MM.1S (cell line): ENCODE data around the gene ATP2A3.

Experiments used
- DNase-seq: peaks from one replicate; pipeline ENCODE4 v3.0.0-alpha.2; 2015
- H2AFZ ChIP-seq: fragments of 300-600 bp; sonication (generic); 2 replicates; pipeline ENCODE4 v1.6.0; 2016; ENCODE audit warnings: antibody characterized with exemption, low read length
- H3F3A ChIP-seq: fragments of 300-600 bp; sonication (generic); 2 replicates; pipeline ENCODE4 v1.6.1; 2016; ENCODE audit warnings: mild to moderate bottlenecking, antibody characterized with exemption, low read length, moderate library complexity, mixed read lengths; ENCODE audit not compliant: insufficient read depth
- H3K27ac ChIP-seq: fragments of 300-600 bp; sonication (generic); 2 replicates; pipeline ENCODE4 v1.5.1; 2016; ENCODE audit warnings: mild to moderate bottlenecking, low read length
- H3K27me3 ChIP-seq: fragments of 300-600 bp; sonication (generic); replicated peaks from 2 replicates; pipeline ENCODE4 v1.6.0; 2016; ENCODE audit warnings: low read length; ENCODE audit not compliant: insufficient read depth
- H3K36me3 ChIP-seq: fragments of 300-600 bp; sonication (generic); replicated peaks from 2 replicates; pipeline ENCODE4 v1.6.1; 2016; ENCODE audit warnings: mild to moderate bottlenecking, low read length, mixed read lengths; ENCODE audit not compliant: insufficient read depth
- H3K4me1 ChIP-seq: fragments of 300-600 bp; sonication (generic); 2 replicates; pipeline ENCODE4 v1.6.1; 2016; ENCODE audit warnings: low read length, mixed read lengths
- H3K4me2 ChIP-seq: fragments of 300-600 bp; sonication (generic); 2 replicates; pipeline ENCODE4 v1.6.0; 2016; ENCODE audit warnings: low read depth, low read length
- H3K4me3 ChIP-seq: fragments of 300-600 bp; sonication (generic); 2 replicates; pipeline ENCODE4 v1.5.1; 2016; ENCODE audit warnings: low read length, mixed read lengths
- H3K79me2 ChIP-seq: fragments of 300-600 bp; sonication (generic); 2 replicates; pipeline ENCODE4 v1.6.1; 2016; ENCODE audit warnings: mixed run types, low read length, mixed read lengths
- H3K9ac ChIP-seq: fragments of 300-600 bp; sonication (generic); 2 replicates; pipeline ENCODE4 v1.6.1; 2016; ENCODE audit warnings: low read length, mixed read lengths
- H3K9me2 ChIP-seq: fragments of 300-600 bp; sonication (generic); replicated peaks from 2 replicates; pipeline ENCODE4 v1.6.1; 2016; ENCODE audit warnings: mild to moderate bottlenecking, low read length, mixed read lengths; ENCODE audit not compliant: insufficient read depth
- H3K9me3 ChIP-seq: fragments of 300-600 bp; sonication (generic); replicated peaks from 2 replicates; pipeline ENCODE4 v1.6.1; 2016; ENCODE audit warnings: mild to moderate bottlenecking, low read length, mixed read lengths; ENCODE audit not compliant: insufficient read depth
- H4K20me1 ChIP-seq: fragments of 300-600 bp; sonication (generic); 2 replicates; pipeline ENCODE4 v1.6.1; 2016; ENCODE audit warnings: mild to moderate bottlenecking, low read length, moderate library complexity, mixed read lengths; ENCODE audit not compliant: insufficient read depth
- CTCF ChIP-seq: fragments of 300-600 bp; sonication (generic); IDR thresholded peaks from 2 replicates; pipeline ENCODE4 v1.5.1; 2016; ENCODE audit warnings: antibody characterized with exemption, low read length, mixed read lengths
- EZH2 ChIP-seq: fragments of 300-600 bp; sonication (generic); optimal IDR thresholded peaks from 2 replicates; pipeline ENCODE3; 2017; ENCODE audit warnings: low read depth, mild to moderate bottlenecking, antibody characterized with exemption, low read length, mixed read lengths
- EZH2phosphoT487 ChIP-seq: fragments of 300-600 bp; sonication (generic); IDR thresholded peaks from 2 replicates; pipeline ENCODE4 v1.6.1; 2018; ENCODE audit warnings: antibody characterized with exemption, low read length

ATP2A3 gene

DNA sequence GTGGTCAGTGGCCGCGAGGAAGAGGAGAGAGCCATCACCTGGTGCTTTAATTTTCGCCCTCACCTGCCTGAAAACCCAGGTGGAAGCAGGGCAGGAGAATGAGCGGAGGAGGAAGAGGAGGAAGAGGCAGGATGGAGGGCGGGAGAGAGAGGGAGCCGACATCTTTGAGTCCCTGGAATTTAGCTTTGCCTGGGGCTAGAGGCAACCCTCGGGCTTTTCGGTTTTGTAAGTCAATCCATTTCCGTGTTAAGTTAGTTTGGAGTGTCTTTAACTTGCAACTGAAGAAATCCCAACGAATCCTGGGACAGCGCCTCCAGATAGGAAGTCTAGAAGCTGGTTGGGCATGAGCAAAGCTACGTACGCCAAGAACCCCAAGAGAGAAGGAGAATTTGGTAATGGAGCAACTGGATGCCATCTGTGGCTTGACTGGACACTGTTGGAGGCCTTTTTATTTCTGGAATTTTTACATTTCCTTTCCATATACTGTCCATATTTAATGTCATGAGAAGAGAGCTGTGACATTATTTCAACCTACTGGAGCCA lies 36.9 kb upstream of the ATP2A3 start:
- H3F3A ChIP-seq = no peaks in the 10 kb centered on the region
- H3K9me2 ChIP-seq = no peaks in the 10 kb centered on the region
- TF ChIP-seq EZH2phosphoT487 (no peak), EZH2 (no peak), CTCF (no peak)
- H3K9ac ChIP-seq = no peak overlapping the region
- no peak overlapping the region for H2AFZ ChIP-seq
- H3K9me3 ChIP-seq = no peaks in the 10 kb centered on the region
- no peaks in the 10 kb centered on the region for H3K27me3 ChIP-seq
- no peaks in the 10 kb centered on the region for H3K4me1 ChIP-seq
- no peak overlapping the region for H3K27ac ChIP-seq
- no peaks in the 10 kb centered on the region for H3K36me3 ChIP-seq
- H3K79me2 ChIP-seq = no peaks in the 10 kb centered on the region
- H4K20me1 ChIP-seq = no peaks in the 10 kb centered on the region
- H3K4me3 ChIP-seq = no peak overlapping the region
- H3K4me2 ChIP-seq = no peak overlapping the region
- DNase-seq = no peak

DNA sequence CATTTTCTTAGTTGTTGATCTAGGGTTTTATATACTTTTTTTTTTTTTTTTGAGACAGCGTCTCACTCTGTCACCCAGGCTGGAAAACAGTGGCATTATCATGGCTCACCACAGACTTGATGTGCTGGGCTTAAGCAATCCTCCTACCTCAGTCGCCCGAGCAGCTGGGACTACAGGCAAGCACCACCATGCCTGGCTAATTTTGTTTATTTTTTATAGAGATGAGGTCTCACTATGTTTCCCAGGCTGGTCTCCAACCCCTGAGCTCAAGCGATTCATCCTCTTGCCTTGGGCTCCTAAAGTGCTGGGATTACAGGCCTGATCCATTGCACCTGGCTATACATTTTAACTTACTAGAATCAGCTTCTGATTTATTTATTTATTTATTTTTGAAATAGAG lies 34.2 kb upstream of the ATP2A3 start:
- Histone ChIP-seq H3K27me3 (no peaks in the 10 kb centered on the region), H4K20me1 (no peaks in the 10 kb centered on the region), H3F3A (no peaks in the 10 kb centered on the region), H3K27ac (no peak overlapping the region), H2AFZ (no peak overlapping the region), H3K4me1 (no peaks in the 10 kb centered on the region), H3K79me2 (no peaks in the 10 kb centered on the region), H3K4me2 (no peak overlapping the region), H3K9me3 (no peaks in the 10 kb centered on the region), H3K9ac (no peak overlapping the region), H3K9me2 (no peaks in the 10 kb centered on the region), H3K36me3 (no peaks in the 10 kb centered on the region), H3K4me3 (no peak overlapping the region)
- TF ChIP-seq EZH2 = no peak
- no peak for TF ChIP-seq EZH2phosphoT487
- no peak for TF ChIP-seq CTCF
- DNase-seq = no peak

GRCh38 chr17:3995067-3995466 lies 30.8 kb upstream of the ATP2A3 start:
- Histone ChIP-seq H3K27ac (no peak overlapping the region), H3K9ac (no peak overlapping the region), H3K9me2 (no peaks in the 10 kb centered on the region), H3K4me2 (no peak overlapping the region), H3F3A (no peaks in the 10 kb centered on the region), H3K4me3 (no peak overlapping the region), H3K27me3 (no peaks in the 10 kb centered on the region), H3K9me3 (no peaks in the 10 kb centered on the region), H2AFZ (no peak overlapping the region), H3K36me3 (no peaks in the 10 kb centered on the region), H3K79me2 (no peaks in the 10 kb centered on the region), H4K20me1 (no peaks in the 10 kb centered on the region), H3K4me1 (no peaks in the 10 kb centered on the region)
- no peak for TF ChIP-seq EZH2
- no peak for TF ChIP-seq CTCF
- TF ChIP-seq EZH2phosphoT487 = no peak
- no peak for DNase-seq
